K562 (cell line): ENCODE results near the gene SCAMP5. TPM values are rescaled to one million over a fixed set of nuclear protein-coding genes. Genes with fewer than 3 reads are reported as not detected.

Source experiments
- ARID1B ChIP-seq: fragments of 450-650 bp; IDR thresholded peaks from 2 replicates; pipeline ENCODE4 v1.6.1; 2016; ENCODE audit warnings: antibody characterized with exemption, mild to moderate bottlenecking, inconsistent platforms
- BRF1 ChIP-seq: IDR thresholded peaks from 3 replicates; pipeline ENCODE4 v1.6.1; 2011; ENCODE audit warnings: borderline replicate concordance, mild to moderate bottlenecking; ENCODE audit not compliant: insufficient read length; ENCODE audit errors: extremely low read depth
- CREB1 ChIP-seq, 2 experiments: sonication (generic) in 1 of 2; formaldehyde crosslinking in 1 of 2; IDR thresholded peaks; 2 replicates each; pipeline versions ENCODE4 v1.6.1 to v1.8.0; 2012 to 2022; ENCODE audit warnings: inconsistent platforms in 1 of 2, mild to moderate bottlenecking in 1 of 2, missing genetic modification reagents in 1 of 2, moderate library complexity in 1 of 2
- CXXC5 ChIP-seq: fragments of 250-450 bp; sonication (Bioruptor Pico); IDR thresholded peaks from 2 replicates; pipeline ENCODE4 v1.8.0; 2022; ENCODE audit warnings: inconsistent platforms, mild to moderate bottlenecking, moderate library complexity
- ERF ChIP-seq: fragments of 450-650 bp; formaldehyde crosslinking; IDR thresholded peaks from 2 replicates; pipeline ENCODE4 v1.4.0; 2020; ENCODE audit warnings: mild to moderate bottlenecking, mixed read lengths
- L3MBTL2 ChIP-seq: fragments of 450-650 bp; IDR thresholded peaks from 2 replicates; pipeline ENCODE4 v1.6.1; 2016; ENCODE audit warnings: mild to moderate bottlenecking, moderate library complexity
- MYC ChIP-seq, 2 experiments: fragments of 250-450 bp in 1 of 2; sonication (Bioruptor Pico) in 1 of 2; IDR thresholded peaks; 2 replicates each; pipeline versions ENCODE4 v1.5.1 to v1.6.1; 2012 to 2021; ENCODE audit warnings: low read depth in 2 of 2, borderline replicate concordance in 1 of 2, improper control_type of control experiment in 1 of 2, low read length in 1 of 2, mild to moderate bottlenecking in 1 of 2, moderate library complexity in 1 of 2
- PCBP2 ChIP-seq: fragments of 200-400 bp; formaldehyde crosslinking; IDR thresholded peaks from 2 replicates; pipeline ENCODE4 v1.6.1; 2018; ENCODE audit warnings: low read length, low read depth, mild to moderate bottlenecking, moderate library complexity; ENCODE audit not compliant: poor library complexity, severe bottlenecking
- PTBP1 ChIP-seq: fragments of 200-400 bp; formaldehyde crosslinking; IDR thresholded peaks from 2 replicates; pipeline ENCODE4 v1.6.1; 2017; ENCODE audit warnings: low read depth, low read length
- STAT5A ChIP-seq: IDR thresholded peaks from 2 replicates; pipeline ENCODE4 v1.6.1; 2012; ENCODE audit warnings: low read length, inconsistent platforms, borderline replicate concordance
- TCFL5 ChIP-seq: fragments of 250-450 bp; sonication (Bioruptor Pico); conservative IDR thresholded peaks from 2 replicates; pipeline ENCODE4 v1.6.1; 2021; ENCODE audit warnings: mild to moderate bottlenecking, moderate library complexity, matching md5 sums
- TEAD4 ChIP-seq, 2 experiments: sonication (generic) in 1 of 2; formaldehyde crosslinking in 1 of 2; IDR thresholded peaks; 2 replicates each; pipeline versions ENCODE4 v1.6.1 to v1.8.0; 2012 to 2022; ENCODE audit warnings: borderline replicate concordance in 1 of 2, inconsistent platforms in 1 of 2, low read length in 1 of 2, mild to moderate bottlenecking in 1 of 2, missing genetic modification reagents in 1 of 2
- TRIM24 ChIP-seq, 2 experiments: fragments of 450-650 bp; IDR thresholded peaks; 2 replicates each; pipeline ENCODE4 v1.6.1; 2016
- ZNF668 ChIP-seq: fragments of 250-450 bp; sonication (Bioruptor Pico); IDR thresholded peaks from 2 replicates; pipeline ENCODE4 v1.8.0; 2022; ENCODE audit warnings: mild to moderate bottlenecking, inconsistent platforms
- polyA plus RNA-seq, 8 experiments: library from polyadenylated mRNA; depleted of rRNA in 4 of 8; stranded (reverse) in 5 of 8; unstranded in 3 of 8; fragments of >200 nt; fragmentation: Nextera tagmentation in 2 of 8; fragmentation: Illumina TruSeq in 1 of 8; extraction: Ambion mirVana in 2 of 8; extraction: Trizol in 1 of 8; gene quantifications; 2 replicates each; pipeline versions ENCODE4 v1.2.1 to v1.2.3, GENCODE V29; 2011 to 2014; ENCODE audit warnings: inconsistent platforms in 1 of 8, missing spikeins in 1 of 8
- total RNA-seq, 7 experiments: library from RNA; depleted of rRNA in 6 of 7; stranded (reverse); fragments of >200 nt in 6 of 7; fragmentation: Illumina TruSeq in 2 of 7; extraction: Trizol in 2 of 7; gene quantifications; 2 replicates each; pipeline versions ENCODE4 v1.2.1 to v1.2.3, GENCODE V29; 2011 to 2021; ENCODE audit warnings: low replicate concordance in 1 of 7
- TF ChIP-seq, protein P1 (sequence below), 2 experiments: fragments of 450-650 bp; IDR thresholded peaks; 2 replicates each; pipeline ENCODE4 v1.6.1; 2016
- TF ChIP-seq, protein P2 (sequence below): sonication (generic); formaldehyde crosslinking; IDR thresholded peaks from 2 replicates; pipeline ENCODE4 v1.5.0; 2020; ENCODE audit warnings: missing genetic modification reagents
- TF ChIP-seq, protein P3 (sequence below), 2 experiments: fragments of 450-650 bp; formaldehyde crosslinking in 1 of 2; IDR thresholded peaks; 2 replicates each; pipeline versions ENCODE4 v1.4.0 to v1.6.1; 2014 to 2020; ENCODE audit warnings: mild to moderate bottlenecking in 2 of 2, borderline replicate concordance in 1 of 2, low read depth in 1 of 2

Gene SCAMP5
- total and polyA plus RNA-seq, 9 of the 15 experiments (the other 6 are each of a cell fraction or from before 2014, with no cell fraction given) = 0.09 to 0.29 (median 0.19) TPM; not detected in 5

- TF ChIP-seq CREB1 (IDR thresholded peaks at IDR 0.05) = peak; percentile 68; the same call in 1 of the 2 replicates
- TF ChIP-seq CREB1 (CRISPR knock-in tag; IDR thresholded peaks at IDR 0.05) = no peak
- TF ChIP-seq ERF (CRISPR knock-in tag) = peak; percentile 84; the same call in 1 of the 2 replicates
- no peak; the same call in 1 of the 2 replicates for TF ChIP-seq ZNF668 (CRISPR knock-in tag)
- peak; percentile 60 for TF ChIP-seq L3MBTL2
- 0 out of 2 replicates have a peak, but pooled peaks have one; percentile 26 for TF ChIP-seq PTBP1
- peak; percentile 96 for TF ChIP-seq STAT5A
- peak; percentile 63; the same call in 1 of the 2 replicates for TF ChIP-seq MYC (IDR thresholded peaks at IDR 0.05; ENCODE audit: low read depth, low read length)
- TF ChIP-seq MYC (CRISPR knock-in tag; IDR thresholded peaks at IDR 0.05; ENCODE audit: borderline replicate concordance, low read depth) = no peak
- TF ChIP-seq TRIM24 (IDR thresholded peaks at IDR 0.05) = peak; percentile 96
- no peak for TF ChIP-seq BRF1
- TF ChIP-seq, protein P1, sequence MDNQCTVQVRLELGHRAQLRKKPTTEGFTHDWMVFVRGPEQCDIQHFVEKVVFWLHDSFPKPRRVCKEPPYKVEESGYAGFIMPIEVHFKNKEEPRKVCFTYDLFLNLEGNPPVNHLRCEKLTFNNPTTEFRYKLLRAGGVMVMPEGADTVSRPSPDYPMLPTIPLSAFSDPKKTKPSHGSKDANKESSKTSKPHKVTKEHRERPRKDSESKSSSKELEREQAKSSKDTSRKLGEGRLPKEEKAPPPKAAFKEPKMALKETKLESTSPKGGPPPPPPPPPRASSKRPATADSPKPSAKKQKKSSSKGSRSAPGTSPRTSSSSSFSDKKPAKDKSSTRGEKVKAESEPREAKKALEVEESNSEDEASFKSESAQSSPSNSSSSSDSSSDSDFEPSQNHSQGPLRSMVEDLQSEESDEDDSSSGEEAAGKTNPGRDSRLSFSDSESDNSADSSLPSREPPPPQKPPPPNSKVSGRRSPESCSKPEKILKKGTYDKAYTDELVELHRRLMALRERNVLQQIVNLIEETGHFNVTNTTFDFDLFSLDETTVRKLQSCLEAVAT (IDR thresholded peaks at IDR 0.05) = 0 out of 4 replicates have a peak, but pooled peaks of 1 of the 2 experiments have one; percentile 17
- peak; percentile 80 for TF ChIP-seq CXXC5 (CRISPR knock-in tag)
- TF ChIP-seq, protein P2, sequence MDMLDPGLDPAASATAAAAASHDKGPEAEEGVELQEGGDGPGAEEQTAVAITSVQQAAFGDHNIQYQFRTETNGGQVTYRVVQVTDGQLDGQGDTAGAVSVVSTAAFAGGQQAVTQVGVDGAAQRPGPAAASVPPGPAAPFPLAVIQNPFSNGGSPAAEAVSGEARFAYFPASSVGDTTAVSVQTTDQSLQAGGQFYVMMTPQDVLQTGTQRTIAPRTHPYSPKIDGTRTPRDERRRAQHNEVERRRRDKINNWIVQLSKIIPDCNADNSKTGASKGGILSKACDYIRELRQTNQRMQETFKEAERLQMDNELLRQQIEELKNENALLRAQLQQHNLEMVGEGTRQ (CRISPR knock-in tag) = no peak
- TF ChIP-seq TCFL5 = peak; percentile 54; the same call in 1 of the 2 replicates
- peak; percentile 99 for TF ChIP-seq ARID1B
- TF ChIP-seq TEAD4 (IDR thresholded peaks at IDR 0.05; ENCODE audit: low read length) = peak; percentile 99
- TF ChIP-seq TEAD4 (CRISPR knock-in tag; IDR thresholded peaks at IDR 0.05; ENCODE audit: borderline replicate concordance) = no peak
- TF ChIP-seq, protein P3, sequence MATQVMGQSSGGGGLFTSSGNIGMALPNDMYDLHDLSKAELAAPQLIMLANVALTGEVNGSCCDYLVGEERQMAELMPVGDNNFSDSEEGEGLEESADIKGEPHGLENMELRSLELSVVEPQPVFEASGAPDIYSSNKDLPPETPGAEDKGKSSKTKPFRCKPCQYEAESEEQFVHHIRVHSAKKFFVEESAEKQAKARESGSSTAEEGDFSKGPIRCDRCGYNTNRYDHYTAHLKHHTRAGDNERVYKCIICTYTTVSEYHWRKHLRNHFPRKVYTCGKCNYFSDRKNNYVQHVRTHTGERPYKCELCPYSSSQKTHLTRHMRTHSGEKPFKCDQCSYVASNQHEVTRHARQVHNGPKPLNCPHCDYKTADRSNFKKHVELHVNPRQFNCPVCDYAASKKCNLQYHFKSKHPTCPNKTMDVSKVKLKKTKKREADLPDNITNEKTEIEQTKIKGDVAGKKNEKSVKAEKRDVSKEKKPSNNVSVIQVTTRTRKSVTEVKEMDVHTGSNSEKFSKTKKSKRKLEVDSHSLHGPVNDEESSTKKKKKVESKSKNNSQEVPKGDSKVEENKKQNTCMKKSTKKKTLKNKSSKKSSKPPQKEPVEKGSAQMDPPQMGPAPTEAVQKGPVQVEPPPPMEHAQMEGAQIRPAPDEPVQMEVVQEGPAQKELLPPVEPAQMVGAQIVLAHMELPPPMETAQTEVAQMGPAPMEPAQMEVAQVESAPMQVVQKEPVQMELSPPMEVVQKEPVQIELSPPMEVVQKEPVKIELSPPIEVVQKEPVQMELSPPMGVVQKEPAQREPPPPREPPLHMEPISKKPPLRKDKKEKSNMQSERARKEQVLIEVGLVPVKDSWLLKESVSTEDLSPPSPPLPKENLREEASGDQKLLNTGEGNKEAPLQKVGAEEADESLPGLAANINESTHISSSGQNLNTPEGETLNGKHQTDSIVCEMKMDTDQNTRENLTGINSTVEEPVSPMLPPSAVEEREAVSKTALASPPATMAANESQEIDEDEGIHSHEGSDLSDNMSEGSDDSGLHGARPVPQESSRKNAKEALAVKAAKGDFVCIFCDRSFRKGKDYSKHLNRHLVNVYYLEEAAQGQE (IDR thresholded peaks at IDR 0.05; ENCODE audit: borderline replicate concordance) = peak; percentile 58; the same call in 1 of the 2 replicates
- TF ChIP-seq, protein P3 (CRISPR knock-in tag; IDR thresholded peaks at IDR 0.05; ENCODE audit: low read depth) = no peak
- TF ChIP-seq PCBP2 = no peak
These were observed 40.8 kb upstream of the SCAMP5 start (continued) for GRCh38 chr15:74954515-74954914.
